PC-3 (cell line): ENCODE measurements around the gene DCAF12.

Source experiments
- CTCF ChIP-seq: fragments of 300-600 bp; sonication (generic); conservative IDR thresholded peaks from 2 replicates; pipeline ENCODE4 v1.5.1; 2017; ENCODE audit warnings: antibody characterized with exemption, low read depth, mild to moderate bottlenecking, low read length
- EZH2phosphoT487 ChIP-seq: fragments of 300-600 bp; sonication (generic); IDR thresholded peaks from 2 replicates; pipeline ENCODE4 v1.6.1; 2018; ENCODE audit warnings: mild to moderate bottlenecking, antibody characterized with exemption, low read length, borderline replicate concordance

GRCh38 chr9:34124926-34125325, 1.6 kb downstream of the DCAF12 start:
- TF ChIP-seq CTCF (no peak), EZH2phosphoT487 (no peak)
